ENCODE results near the gene STYXL2.
A peak's percentile ranks its signal among the peaks of the same experiment; 100 is the strongest.

STYXL2 gene

DNA sequence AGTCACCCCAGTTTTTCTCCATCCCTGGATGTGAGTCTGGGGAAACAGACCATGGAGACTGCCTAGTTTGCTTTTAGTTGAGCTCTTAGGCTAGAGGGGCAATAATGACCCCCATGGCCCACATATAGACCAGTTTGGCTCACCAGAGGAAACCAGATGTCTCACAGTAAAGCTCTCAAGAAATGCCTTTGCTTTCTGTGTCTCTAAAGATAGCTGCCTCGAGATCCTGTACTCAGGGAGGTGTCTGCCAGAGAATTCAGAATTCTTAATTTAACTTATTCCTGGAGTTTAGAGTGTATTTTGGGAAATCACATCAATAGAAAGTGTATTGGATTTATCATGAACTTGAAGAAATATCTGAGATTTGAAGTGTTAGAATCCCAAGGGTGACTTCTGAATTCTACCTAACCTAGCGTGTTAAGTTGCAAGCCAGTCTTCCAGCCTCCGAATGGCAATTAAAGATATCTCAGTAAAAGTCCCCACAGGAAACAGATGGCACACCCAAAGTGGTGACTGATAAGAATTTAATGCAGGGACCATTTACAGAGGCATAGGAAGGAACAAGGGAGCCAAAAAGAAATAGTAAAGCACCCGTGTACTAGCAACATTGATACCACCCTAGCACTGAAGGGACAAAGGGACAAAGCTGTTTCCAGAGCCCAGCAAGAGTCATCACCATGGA, 37.1 kb downstream of the STYXL2 start:
- H3K14ac ChIP-seq (ENCODE audit: low read length) = no peak overlapping the region
- no peaks in the 10 kb centered on the region for H3K36me3 ChIP-seq (replicated peaks in 1 of 2; ENCODE audit: control insufficient read depth in 2 of 2, insufficient read depth in 2 of 2, low read length in 2 of 2)
- WGBS, 2 donors (ENCODE audit: extremely low coverage in 2 of 2, insufficient read length in 2 of 2, insufficient replicate concordance in 1 of 2) = no CpG with 5 or more reads among the region's 4 CpGs
- no peaks in the 10 kb centered on the region for H3K79me1 ChIP-seq (ENCODE audit: low read depth, low read length)
- H2BK120ac ChIP-seq (ENCODE audit: low read depth, low read length) = no peak overlapping the region
- no peak overlapping the region for H3K4me2 ChIP-seq (ENCODE audit: insufficient read depth, low read length, poor library complexity, severe bottlenecking)
- no peak overlapping the region for H2AK5ac ChIP-seq (ENCODE audit: low read depth, low read length)
- no peaks in the 10 kb centered on the region for H3K9me3 ChIP-seq (replicated peaks in 1 of 2; ENCODE audit: control insufficient read depth in 2 of 2, insufficient read depth in 1 of 2, low read depth in 1 of 2, low read length in 2 of 2)
- no peak for DNase-seq (ENCODE audit: low spot score)
- no peak overlapping the region for H2BK5ac ChIP-seq (ENCODE audit: low read length)
- H4K91ac ChIP-seq (ENCODE audit: low read depth, low read length, poor library complexity) = no peak overlapping the region
- no peak overlapping the region for H3K23ac ChIP-seq (ENCODE audit: low read depth, low read length, poor library complexity)
- no peak overlapping the region for H2BK12ac ChIP-seq (ENCODE audit: low read length)
- H2BK15ac ChIP-seq (ENCODE audit: low read length) = no peak overlapping the region
- H3K4me1 ChIP-seq (ENCODE audit: control insufficient read depth in 2 of 2, insufficient read depth in 1 of 2, low read depth in 1 of 2, low read length in 2 of 2) = peaks cover 2 to 13% of the 10 kb centered on the region in 2 donors
- no peak overlapping the region for H3K9ac ChIP-seq (ENCODE audit: low read depth, low read length, poor library complexity)
- no peak overlapping the region for H4K8ac ChIP-seq (ENCODE audit: low read depth, low read length)
- H3K4me3 ChIP-seq (ENCODE audit: low read length in 2 of 2) = no peak overlapping the region
- no peaks in the 10 kb centered on the region for H3K27me3 ChIP-seq (ENCODE audit: control insufficient read depth in 3 of 3, insufficient read depth in 3 of 3, low read depth in 1 of 3, low read length in 3 of 3)
- no peak overlapping the region for H2AFZ ChIP-seq (ENCODE audit: low read length)
- no peak overlapping the region for H3K4ac ChIP-seq (ENCODE audit: low read length)
- no peak overlapping the region for H3K18ac ChIP-seq (ENCODE audit: low read length)
- H3K27ac ChIP-seq (replicated peaks; ENCODE audit: low read length) = no peak overlapping the region

- Histone ChIP-seq H2BK12ac (ENCODE audit: low read length) (no peak overlapping the region), H3K4me3 (ENCODE audit: low read length in 2 of 2) (no peak overlapping the region), H3K23ac (ENCODE audit: low read depth, low read length, poor library complexity) (no peak overlapping the region), H3K79me1 (ENCODE audit: low read depth, low read length) (no peaks in the 10 kb centered on the region), H4K8ac (ENCODE audit: low read depth, low read length) (no peak overlapping the region), H4K91ac (ENCODE audit: low read depth, low read length, poor library complexity) (no peak overlapping the region), H2BK5ac (ENCODE audit: low read length) (no peak overlapping the region), H3K14ac (ENCODE audit: low read length) (no peak overlapping the region), H3K27ac (replicated peaks; ENCODE audit: low read length) (no peak overlapping the region), H2AFZ (ENCODE audit: low read length) (no peak overlapping the region), H3K4me2 (ENCODE audit: insufficient read depth, low read length, poor library complexity, severe bottlenecking) (no peak overlapping the region), H3K4ac (ENCODE audit: low read length) (no peak overlapping the region), H2AK5ac (ENCODE audit: low read depth, low read length) (no peak overlapping the region), H3K9me3 (replicated peaks in 1 of 2; ENCODE audit: control insufficient read depth in 2 of 2, insufficient read depth in 1 of 2, low read depth in 1 of 2, low read length in 2 of 2) (no peaks in the 10 kb centered on the region), H2BK15ac (ENCODE audit: low read length) (no peak overlapping the region), H3K4me1 (ENCODE audit: control insufficient read depth in 2 of 2, insufficient read depth in 1 of 2, low read depth in 1 of 2, low read length in 2 of 2) (peaks cover 15 to 18% of the 10 kb centered on the region in 2 donors), H3K9ac (ENCODE audit: low read depth, low read length, poor library complexity) (no peak overlapping the region), H2BK120ac (ENCODE audit: low read depth, low read length) (no peak overlapping the region), H3K27me3 (ENCODE audit: control insufficient read depth in 3 of 3, insufficient read depth in 3 of 3, low read depth in 1 of 3, low read length in 3 of 3) (no peaks in the 10 kb centered on the region), H3K18ac (ENCODE audit: low read length) (peak overlapping the region; percentile 15), H3K36me3 (replicated peaks in 1 of 2; ENCODE audit: control insufficient read depth in 2 of 2, insufficient read depth in 2 of 2, low read length in 2 of 2) (no peaks in the 10 kb centered on the region)
- no peak for DNase-seq (ENCODE audit: low spot score)
- WGBS, 2 donors (ENCODE audit: extremely low coverage in 2 of 2, insufficient read length in 2 of 2, insufficient replicate concordance in 1 of 2) = no CpG with 5 or more reads among the region's 8 CpGs
Observed at GRCh38 chr1:167132301-167133010, 38.6 kb downstream of the STYXL2 start.

- Histone ChIP-seq H3K4ac (ENCODE audit: low read length) (no peak overlapping the region), H3K9me3 (replicated peaks in 1 of 2; ENCODE audit: control insufficient read depth in 2 of 2, insufficient read depth in 1 of 2, low read depth in 1 of 2, low read length in 2 of 2) (no peaks in the 10 kb centered on the region)
Observed at GRCh38 chr1:167135281-167135840, 41.5 kb downstream of the STYXL2 start.

GRCh38 chr1:167136191-167136614, 42.3 kb downstream of the STYXL2 start:
- no peak overlapping the region for H3K4me3 ChIP-seq (ENCODE audit: low read length in 2 of 2)
- H3K36me3 ChIP-seq (replicated peaks in 1 of 2; ENCODE audit: control insufficient read depth in 2 of 2, insufficient read depth in 2 of 2, low read length in 2 of 2) = no peaks in the 10 kb centered on the region
- H4K91ac ChIP-seq (ENCODE audit: low read depth, low read length, poor library complexity) = no peak overlapping the region
- no peak overlapping the region for H3K9ac ChIP-seq (ENCODE audit: low read depth, low read length, poor library complexity)
- no peak overlapping the region for H3K23ac ChIP-seq (ENCODE audit: low read depth, low read length, poor library complexity)
- H3K9me3 ChIP-seq (replicated peaks in 1 of 2; ENCODE audit: control insufficient read depth in 2 of 2, insufficient read depth in 1 of 2, low read depth in 1 of 2, low read length in 2 of 2) = no peaks in the 10 kb centered on the region
- no peak overlapping the region for H4K8ac ChIP-seq (ENCODE audit: low read depth, low read length)
- no peak overlapping the region for H2BK15ac ChIP-seq (ENCODE audit: low read length)
- H2AFZ ChIP-seq (ENCODE audit: low read length) = peak overlapping the region; percentile 65
- H2BK5ac ChIP-seq (ENCODE audit: low read length) = no peak overlapping the region
- no CpG with 5 or more reads among the region's 2 CpGs for WGBS, 2 donors (ENCODE audit: extremely low coverage in 2 of 2, insufficient read length in 2 of 2, insufficient replicate concordance in 1 of 2)
- H2AK5ac ChIP-seq (ENCODE audit: low read depth, low read length) = no peak overlapping the region
- no peak overlapping the region for H2BK120ac ChIP-seq (ENCODE audit: low read depth, low read length)
- H3K18ac ChIP-seq (ENCODE audit: low read length) = no peak overlapping the region
- H3K4ac ChIP-seq (ENCODE audit: low read length) = no peak overlapping the region
- H3K14ac ChIP-seq (ENCODE audit: low read length) = no peak overlapping the region
- no peak for DNase-seq (ENCODE audit: low spot score)
- H3K27me3 ChIP-seq (ENCODE audit: control insufficient read depth in 3 of 3, insufficient read depth in 3 of 3, low read depth in 1 of 3, low read length in 3 of 3) = no peaks in the 10 kb centered on the region
- no peaks in the 10 kb centered on the region for H3K79me1 ChIP-seq (ENCODE audit: low read depth, low read length)
- peak overlapping the region; percentile 62 for H3K27ac ChIP-seq (replicated peaks; ENCODE audit: low read length)
- no peak overlapping the region for H3K4me2 ChIP-seq (ENCODE audit: insufficient read depth, low read length, poor library complexity, severe bottlenecking)
- peaks cover 26 to 30% of the 10 kb centered on the region in 2 donors for H3K4me1 ChIP-seq (ENCODE audit: control insufficient read depth in 2 of 2, insufficient read depth in 1 of 2, low read depth in 1 of 2, low read length in 2 of 2)
- no peak overlapping the region for H2BK12ac ChIP-seq (ENCODE audit: low read length)

More at GRCh38 chr1:167135281-167135840, 41.5 kb downstream of the STYXL2 start:
- H4K91ac ChIP-seq (ENCODE audit: low read depth, low read length, poor library complexity) = no peak overlapping the region
- peaks cover 26 to 30% of the 10 kb centered on the region in 2 donors for H3K4me1 ChIP-seq (ENCODE audit: control insufficient read depth in 2 of 2, insufficient read depth in 1 of 2, low read depth in 1 of 2, low read length in 2 of 2)
- no peak overlapping the region for H3K9ac ChIP-seq (ENCODE audit: low read depth, low read length, poor library complexity)
- no peak overlapping the region for H3K23ac ChIP-seq (ENCODE audit: low read depth, low read length, poor library complexity)
- no peak overlapping the region for H3K27ac ChIP-seq (replicated peaks; ENCODE audit: low read length)
- no CpG with 5 or more reads among the region's 4 CpGs for WGBS, 2 donors (ENCODE audit: extremely low coverage in 2 of 2, insufficient read length in 2 of 2, insufficient replicate concordance in 1 of 2)
- H2BK5ac ChIP-seq (ENCODE audit: low read length) = no peak overlapping the region
- no peak overlapping the region for H4K8ac ChIP-seq (ENCODE audit: low read depth, low read length)
- H3K36me3 ChIP-seq (replicated peaks in 1 of 2; ENCODE audit: control insufficient read depth in 2 of 2, insufficient read depth in 2 of 2, low read length in 2 of 2) = no peaks in the 10 kb centered on the region
- no peak overlapping the region for H2BK120ac ChIP-seq (ENCODE audit: low read depth, low read length)
- H3K4me3 ChIP-seq (ENCODE audit: low read length in 2 of 2) = no peak overlapping the region
- no peak overlapping the region for H2AK5ac ChIP-seq (ENCODE audit: low read depth, low read length)
- no peak overlapping the region for H2AFZ ChIP-seq (ENCODE audit: low read length)
- DNase-seq (ENCODE audit: low spot score) = no peak
- no peak overlapping the region for H3K18ac ChIP-seq (ENCODE audit: low read length)
- no peak overlapping the region for H2BK15ac ChIP-seq (ENCODE audit: low read length)
- H3K4me2 ChIP-seq (ENCODE audit: insufficient read depth, low read length, poor library complexity, severe bottlenecking) = no peak overlapping the region
- H3K27me3 ChIP-seq (ENCODE audit: control insufficient read depth in 3 of 3, insufficient read depth in 3 of 3, low read depth in 1 of 3, low read length in 3 of 3) = no peaks in the 10 kb centered on the region
- no peaks in the 10 kb centered on the region for H3K79me1 ChIP-seq (ENCODE audit: low read depth, low read length)
- H3K14ac ChIP-seq (ENCODE audit: low read length) = no peak overlapping the region
- H2BK12ac ChIP-seq (ENCODE audit: low read length) = no peak overlapping the region

Data from neuronal stem cell (in vitro differentiated cells).